ENCODE data around the gene CIB1. TPM values are rescaled to one million over a fixed set of nuclear protein-coding genes. Genes with fewer than 3 reads are reported as not detected.

CIB1 gene
- total RNA-seq, 1 experiment from 2014 or later, result 45.6 TPM

- BruUV-seq (replicated peaks), result no TSS peak
- intact Hi-C loops (cut with micrococcal nuclease), result no loop called here
- Mint-ChIP-seq H3K27ac (ENCODE audit: low read depth, unreplicated experiment) (no peak overlapping the region), H3K4me3 (ENCODE audit: unreplicated experiment) (no peak overlapping the region), H3K9me3 (ENCODE audit: unreplicated experiment) (no peaks in the 10 kb centered on the region), H3K4me1 (ENCODE audit: insufficient read depth, unreplicated experiment) (no peaks in the 10 kb centered on the region), H3K27me3 (ENCODE audit: insufficient read depth, unreplicated experiment) (no peaks in the 10 kb centered on the region), H3K36me3 (ENCODE audit: insufficient read depth, unreplicated experiment) (peaks cover 7% of the 10 kb centered on the region)
- TF ChIP-seq CTCF (IDR thresholded peaks at IDR 0.05; ENCODE audit: unreplicated experiment), result no peak
- CTCF ChIA-PET, result interaction anchor here (0.6 kb wide), 3 partner anchors 56 to 959 kb away, joined by 3 read pairs; no protein-coding TSS in a partner anchor
- no peak for DNase-seq (ENCODE audit: unreplicated experiment)
- POLR2A ChIA-PET, result no interaction called here
Observed at GRCh38 chr15:90243943-90244639, 10.3 kb upstream of the CIB1 start.

GRCh38 chr15:90241343-90242192 lies 7.8 kb upstream of the CIB1 start:
- no peaks in the 10 kb centered on the region for H3K9me3 Mint-ChIP-seq (ENCODE audit: unreplicated experiment)
- H3K4me3 Mint-ChIP-seq (ENCODE audit: unreplicated experiment), result no peak overlapping the region
- no peak for DNase-seq (ENCODE audit: unreplicated experiment)
- BruUV-seq (replicated peaks), result no TSS peak
- intact Hi-C loops (cut with micrococcal nuclease), result no loop called here
- no peaks in the 10 kb centered on the region for H3K4me1 Mint-ChIP-seq (ENCODE audit: insufficient read depth, unreplicated experiment)
- no peak overlapping the region for H3K27ac Mint-ChIP-seq (ENCODE audit: low read depth, unreplicated experiment)
- ChIA-PET POLR2A (interaction anchor here (0.9 kb wide), 1 partner anchor 8 kb away, joined by 3 read pairs; the partner anchor contains the start of genes CIB1 and GDPGP1), CTCF (interaction anchor here (0.6 to 0.9 kb wide), 2 partner anchors 50 to 377 kb away, joined by 3 to 4 read pairs; no protein-coding TSS in a partner anchor)
- H3K36me3 Mint-ChIP-seq (ENCODE audit: insufficient read depth, unreplicated experiment), result peaks cover 17% of the 10 kb centered on the region
- H3K27me3 Mint-ChIP-seq (ENCODE audit: insufficient read depth, unreplicated experiment), result no peaks in the 10 kb centered on the region
- TF ChIP-seq CTCF (IDR thresholded peaks at IDR 0.05; ENCODE audit: unreplicated experiment), result no peak

- ChIA-PET POLR2A (no interaction called here), CTCF (no interaction called here)
- H3K36me3 Mint-ChIP-seq (ENCODE audit: insufficient read depth, unreplicated experiment), result peaks cover 17% of the 10 kb centered on the region
- DNase-seq (ENCODE audit: unreplicated experiment), result no peak
- no peak overlapping the region for H3K4me3 Mint-ChIP-seq (ENCODE audit: unreplicated experiment)
- no peaks in the 10 kb centered on the region for H3K27me3 Mint-ChIP-seq (ENCODE audit: insufficient read depth, unreplicated experiment)
- H3K9me3 Mint-ChIP-seq (ENCODE audit: unreplicated experiment), result no peaks in the 10 kb centered on the region
- H3K4me1 Mint-ChIP-seq (ENCODE audit: insufficient read depth, unreplicated experiment), result no peaks in the 10 kb centered on the region
- H3K27ac Mint-ChIP-seq (ENCODE audit: low read depth, unreplicated experiment), result no peak overlapping the region
- BruUV-seq (replicated peaks), result no TSS peak
- intact Hi-C loops (cut with micrococcal nuclease), result no loop called here
- no peak for TF ChIP-seq CTCF (IDR thresholded peaks at IDR 0.05; ENCODE audit: unreplicated experiment)
Observed at GRCh38 chr15:90240856-90241255, 7.1 kb upstream of the CIB1 start.

- intact Hi-C loops (cut with micrococcal nuclease), result no loop called here
- Mint-ChIP-seq H3K27ac (ENCODE audit: low read depth, unreplicated experiment) (no peak overlapping the region), H3K4me1 (ENCODE audit: insufficient read depth, unreplicated experiment) (peaks cover 8% of the 10 kb centered on the region), H3K4me3 (ENCODE audit: unreplicated experiment) (no peak overlapping the region), H3K9me3 (ENCODE audit: unreplicated experiment) (no peaks in the 10 kb centered on the region), H3K27me3 (ENCODE audit: insufficient read depth, unreplicated experiment) (no peaks in the 10 kb centered on the region), H3K36me3 (ENCODE audit: insufficient read depth, unreplicated experiment) (peaks cover 17% of the 10 kb centered on the region)
- DNase-seq (ENCODE audit: unreplicated experiment), result no peak
- POLR2A ChIA-PET, result interaction anchor here (0.9 kb wide), 1 partner anchor 105 kb away, joined by 3 read pairs; no protein-coding TSS in a partner anchor
- no TSS peak for BruUV-seq (replicated peaks)
- no peak for TF ChIP-seq CTCF (IDR thresholded peaks at IDR 0.05; ENCODE audit: unreplicated experiment)
- CTCF ChIA-PET, result interaction anchor here (0.7 to 1.5 kb wide), 3 partner anchors 10 to 341 kb away, joined by 3 read pairs; partner anchors contain the start of gene TTLL13
Observed at GRCh38 chr15:90239371-90239770, 5.6 kb upstream of the CIB1 start.

All from MCF 10A (cell line).